ENCODE results near the gene DTWD1. TPM values are rescaled to one million over a fixed set of nuclear protein-coding genes. Genes with fewer than 3 reads are reported as not detected.

DTWD1 gene
- total and polyA plus RNA-seq, 9 of the 15 experiments (the other 6 are each of a cell fraction or from before 2014, with no cell fraction given): 23.1 to 76.4 (median 36.5) TPM

- no peak for TF ChIP-seq DDX20 (tag; IDR thresholded peaks at IDR 0.05; ENCODE audit: low read depth)
These were observed 24.4 kb downstream of the DTWD1 start (continued) for GRCh38 chr15:49645277-49645676.

GRCh38 chr15:49645941-49646340 lies 25.1 kb downstream of the DTWD1 start:
- Histone ChIP-seq H3K4me1 (replicated peaks in 1 of 2; ENCODE audit: control insufficient read depth in 2 of 2, insufficient read depth in 2 of 2, low read length in 2 of 2) (peaks cover 0 to 6% of the 10 kb centered on the region in 2 experiments; a peak in 3 of 5 replicates), H3K27me3 (ENCODE audit: control insufficient read depth in 2 of 2, insufficient read depth in 2 of 2, low read length in 2 of 2) (no peaks in the 10 kb centered on the region), H3K4me3 (no peak overlapping the region), H3K9ac (ENCODE audit: insufficient read depth in 1 of 2, low read depth in 2 of 2, low read length in 2 of 2) (no peak overlapping the region), H3K9me1 (ENCODE audit: control insufficient read depth, insufficient read depth, low read length) (no peaks in the 10 kb centered on the region), H3K36me3 (ENCODE audit: control insufficient read depth, insufficient read depth, low read length) (0 out of 3 replicates have a peak, but pooled peaks cover 3% of the 10 kb centered on the region), H3K79me2 (ENCODE audit: control insufficient read depth, insufficient read depth, low read length) (no peaks in the 10 kb centered on the region), H3K27ac (ENCODE audit: extremely low read depth, low read depth, low read length) (no peak overlapping the region), H4K20me1 (replicated peaks; ENCODE audit: control insufficient read depth, insufficient read depth, low read length) (no peaks in the 10 kb centered on the region), H3K4me2 (ENCODE audit: insufficient read depth, low read length) (no peak overlapping the region), H2AFZ (ENCODE audit: low read depth, low read length) (no peak overlapping the region), H3K9me3 (replicated peaks; ENCODE audit: control insufficient read depth, insufficient read depth, low read depth, low read length) (no peaks in the 10 kb centered on the region)
- CTCF ChIA-PET (ENCODE audit: low intra/inter-chr PET ratio): no interaction called here
- FAIRE-seq (no peak), DNase-seq (ENCODE audit: extremely low read depth in 1 of 4, low spot score in 3 of 4) (peak in 1 of 4 experiments; percentile 4), ATAC-seq (no peak)
- intact Hi-C loops (cut with micrococcal nuclease) (no loop called here), in situ Hi-C loops (cut with MboI) (no loop called here)
- no TSS peak for BruUV-seq (replicated peaks)
- POLR2A ChIA-PET: interaction anchor here (0.6 kb wide), 1 partner anchor 1230 kb away, joined by 3 read pairs; no protein-coding TSS in a partner anchor
- TF ChIP-seq POLR2AphosphoS2 (IDR thresholded peaks at IDR 0.05; ENCODE audit: low read length) (no peak), RBM22 (IDR thresholded peaks at IDR 0.05; ENCODE audit: low read depth, low read length, poor library complexity, severe bottlenecking) (no peak), RFX1 (IDR thresholded peaks at IDR 0.05) (peak; percentile 39), PTBP1 (IDR thresholded peaks at IDR 0.05; ENCODE audit: low read depth, low read length) (no peak), SNIP1 (IDR thresholded peaks at IDR 0.05; ENCODE audit: low read depth) (no peak), FOXJ2 (tag; IDR thresholded peaks at IDR 0.05) (peak; percentile 93), ATF3 (IDR thresholded peaks at IDR 0.05) (no peak), ATF3 (CRISPR knock-in tag; conservative IDR thresholded peaks at IDR 0.05) (no peak), CBX1 (IDR thresholded peaks at IDR 0.05; ENCODE audit: low read depth) (no peak), MECOM (CRISPR knock-in tag; IDR thresholded peaks at IDR 0.05) (no peak), NR2C1 (IDR thresholded peaks at IDR 0.05) (no peak), NR2C1 (tag; IDR thresholded peaks at IDR 0.05) (no peak), CREBBP (IDR thresholded peaks at IDR 0.05; ENCODE audit: low read depth, low read length) (no peak), ZNF253 (CRISPR knock-in tag; conservative IDR thresholded peaks at IDR 0.05) (no peak), ZNF175 (CRISPR knock-in tag; IDR thresholded peaks at IDR 0.05; ENCODE audit: low read depth) (no peak), FOXA3 (CRISPR knock-in tag; conservative IDR thresholded peaks at IDR 0.05 in 1 of 2, IDR thresholded peaks at IDR 0.05 in 1 of 2) (peak in 1 of 2 experiments; percentile 68; a peak in 2 of 4 replicates), NFIC (IDR thresholded peaks at IDR 0.05) (peak; percentile 66), TEAD2 (tag; IDR thresholded peaks at IDR 0.05) (no peak), TRIM24 (IDR thresholded peaks at IDR 0.05) (no peak), SRF (CRISPR knock-in tag; IDR thresholded peaks at IDR 0.05) (no peak), RBM34 (IDR thresholded peaks at IDR 0.05; ENCODE audit: borderline replicate concordance, insufficient read depth, low read length) (no peak)
